ENCODE results near the gene GBGT1. TPM values are rescaled to one million over a fixed set of nuclear protein-coding genes. Genes with fewer than 3 reads are reported as not detected.
A peak's percentile ranks its signal among the peaks of the same experiment; 100 is the strongest.

GBGT1 gene
- total and polyA plus RNA-seq, 9 of the 15 experiments (the other 6 are each of a cell fraction or from before 2014, with no cell fraction given): 0.55 to 25.8 (median 13.7) TPM

DNA sequence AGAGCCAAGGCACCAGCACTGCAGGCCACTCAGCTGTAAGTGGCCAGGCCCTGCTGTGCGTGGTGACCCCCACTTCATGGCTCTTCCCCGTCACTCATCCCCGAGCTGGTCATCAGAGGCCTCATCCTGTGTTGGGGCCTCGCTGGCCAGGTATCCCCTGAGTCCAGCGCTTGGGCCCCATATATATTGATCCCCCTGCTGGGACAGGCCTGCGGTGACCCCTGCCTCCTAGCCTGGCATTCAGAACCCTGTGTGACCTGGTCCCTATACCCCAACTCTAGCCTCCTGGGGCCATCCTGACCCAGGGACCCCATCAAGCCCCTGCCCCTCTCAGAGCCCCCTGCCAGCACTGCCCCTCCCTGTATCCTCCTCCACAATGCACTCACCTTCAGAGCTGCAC is 12.7 kb downstream of the GBGT1 start:
- ChIA-PET POLR2A (interaction anchor here (0.6 to 1.0 kb wide), 3 partner anchors 15 to 422 kb away, joined by 3 read pairs; no protein-coding TSS in a partner anchor), CTCF (ENCODE audit: low intra/inter-chr PET ratio) (no interaction called here)
- no peak overlapping the region for H3K4me2 ChIP-seq (ENCODE audit: insufficient read depth, low read length)
- WGBS (ENCODE audit: insufficient coverage, low coverage, missing lambda C conversion rate): 83% methylated on average over 5 of the region's 6 CpGs
- intact Hi-C loops (cut with micrococcal nuclease): no loop called here
- peaks cover 26% of the 10 kb centered on the region for H3K79me2 ChIP-seq (ENCODE audit: control insufficient read depth, insufficient read depth, low read length)
- no peak overlapping the region for H2AFZ ChIP-seq (ENCODE audit: low read depth, low read length)
- no peak overlapping the region for H3K4me3 ChIP-seq
- no peaks in the 10 kb centered on the region for H3K9me3 ChIP-seq (replicated peaks; ENCODE audit: control insufficient read depth, insufficient read depth, low read depth, low read length)
- in situ Hi-C loops (cut with MboI): no loop called here
- TF ChIP-seq POLR2G (IDR thresholded peaks at IDR 0.05; ENCODE audit: low read depth, low read length) (peak; percentile 56), ELF4 (CRISPR knock-in tag; IDR thresholded peaks at IDR 0.05) (0 out of 2 replicates have a peak, but pooled peaks have one; percentile 30), LARP7 (IDR thresholded peaks at IDR 0.05) (no peak), JUN (IDR thresholded peaks at IDR 0.05; ENCODE audit: borderline replicate concordance, low read depth, low read length) (no peak), JUN (CRISPR knock-in tag; IDR thresholded peaks at IDR 0.05; ENCODE audit: borderline replicate concordance) (no peak), SUPT5H (IDR thresholded peaks at IDR 0.05) (peak; percentile 30; the same call in 1 of the 2 replicates)
- TF ChIP-seq, protein P1, sequence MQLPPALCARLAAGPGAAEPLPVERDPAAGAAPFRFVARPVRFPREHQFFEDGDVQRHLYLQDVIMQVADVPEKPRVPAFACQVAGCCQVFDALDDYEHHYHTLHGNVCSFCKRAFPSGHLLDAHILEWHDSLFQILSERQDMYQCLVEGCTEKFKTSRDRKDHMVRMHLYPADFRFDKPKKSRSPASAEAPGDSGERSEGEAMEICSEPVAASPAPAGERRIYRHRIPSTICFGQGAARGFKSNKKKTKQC (CRISPR knock-in tag; IDR thresholded peaks at IDR 0.05): no peak
- peak overlapping the region in 1 of 2 experiments; percentile 14; a peak in 2 of 4 replicates for H3K9ac ChIP-seq (ENCODE audit: insufficient read depth in 1 of 2, low read depth in 2 of 2, low read length in 2 of 2)
- peaks cover 9 to 62% of the 10 kb centered on the region in 2 experiments; a peak in 4 of 5 replicates for H3K4me1 ChIP-seq (replicated peaks in 1 of 2; ENCODE audit: control insufficient read depth in 2 of 2, insufficient read depth in 2 of 2, low read length in 2 of 2)
- ATAC-seq (no peak), DNase-seq (ENCODE audit: extremely low read depth in 1 of 4, low spot score in 3 of 4) (no peak), FAIRE-seq (no peak)
- peaks cover 11% of the 10 kb centered on the region; the same call in 1 of the 2 replicates for H4K20me1 ChIP-seq (replicated peaks; ENCODE audit: control insufficient read depth, insufficient read depth, low read length)
- BruUV-seq (replicated peaks): no TSS peak
- peaks cover 26% of the 10 kb centered on the region; the same call in 1 of the 3 replicates for H3K36me3 ChIP-seq (ENCODE audit: control insufficient read depth, insufficient read depth, low read length)
- H3K27ac ChIP-seq (ENCODE audit: extremely low read depth, low read depth, low read length): no peak overlapping the region
- H3K9me1 ChIP-seq (ENCODE audit: control insufficient read depth, insufficient read depth, low read length): no peaks in the 10 kb centered on the region
- no peaks in the 10 kb centered on the region for H3K27me3 ChIP-seq (ENCODE audit: control insufficient read depth in 2 of 2, insufficient read depth in 2 of 2, low read length in 2 of 2)

All from K562 (cell line).